SK-N-SH treated with all-trans-retinoic acid at 6 μM for 48 hours (cell line): ENCODE data around the gene FHIP2A.

Experiments
- CREB5 ChIP-seq: fragments of 250-450 bp; sonication (Bioruptor Pico); IDR thresholded peaks from 2 replicates; pipeline ENCODE4 v1.5.1; 2020; ENCODE audit warnings: low read depth, mild to moderate bottlenecking, moderate library complexity
- CSRNP3 ChIP-seq: fragments of 250-450 bp; sonication (Bioruptor Pico); IDR thresholded peaks from 2 replicates; pipeline ENCODE4 v1.5.1; 2021; ENCODE audit warnings: mild to moderate bottlenecking, moderate library complexity
- ISL1 ChIP-seq: fragments of 250-450 bp; sonication (Bioruptor Pico); IDR thresholded peaks from 2 replicates; pipeline ENCODE4 v2.1.2; 2022; ENCODE audit warnings: mild to moderate bottlenecking, moderate library complexity
- PATZ1 ChIP-seq: fragments of 250-450 bp; sonication (Bioruptor Pico); IDR thresholded peaks from 2 replicates; pipeline ENCODE4 v1.8.0; 2020; ENCODE audit warnings: mild to moderate bottlenecking, moderate library complexity, borderline replicate concordance
- RARB ChIP-seq: fragments of 250-450 bp; sonication (Bioruptor Pico); IDR thresholded peaks from 2 replicates; pipeline ENCODE4 v1.8.0; 2021; ENCODE audit warnings: mild to moderate bottlenecking, moderate library complexity
- TCF4 ChIP-seq: fragments of 250-450 bp; sonication (Bioruptor Pico); IDR thresholded peaks from 2 replicates; pipeline ENCODE4 v1.8.0; 2021; ENCODE audit warnings: mild to moderate bottlenecking, moderate library complexity, borderline replicate concordance

GRCh38 chr10:114777415-114777814, 44.2 kb upstream of the FHIP2A start:
- TF ChIP-seq TCF4 (CRISPR knock-in tag) (no peak), CREB5 (no peak), PATZ1 (no peak), ISL1 (CRISPR knock-in tag) (no peak), CSRNP3 (CRISPR knock-in tag) (no peak), RARB (CRISPR knock-in tag) (no peak)
